Progenitor cell of endocrine pancreas (in vitro differentiated cells): ENCODE data around the gene SLF2. TPM values are rescaled to one million over a fixed set of nuclear protein-coding genes. Genes with fewer than 3 reads are reported as not detected.
A peak's percentile ranks its signal among the peaks of the same experiment; 100 is the strongest.

Source experiments
- DNase-seq: peaks from one replicate; pipeline ENCODE4 v3.0.0; 2021; ENCODE audit warnings: low spot score; ENCODE audit not compliant: unreplicated experiment
- H3K27ac Mint-ChIP-seq: 2 replicates; pipeline ENCODE4 v1.8.0; 2021; ENCODE audit warnings: mild to moderate bottlenecking, moderate library complexity, mixed read lengths
- H3K27me3 Mint-ChIP-seq: 2 replicates; pipeline ENCODE4 v1.8.0; 2021; ENCODE audit warnings: mixed read lengths
- H3K36me3 Mint-ChIP-seq: 2 replicates; pipeline ENCODE4 v1.8.0; 2022; ENCODE audit warnings: mixed read lengths; ENCODE audit not compliant: insufficient read depth
- H3K4me1 Mint-ChIP-seq: 2 replicates; pipeline ENCODE4 v1.8.0; 2021; ENCODE audit warnings: low read depth, mixed read lengths
- H3K4me3 Mint-ChIP-seq: 2 replicates; pipeline ENCODE4 v1.8.0; 2021; ENCODE audit warnings: low read depth, mild to moderate bottlenecking, moderate library complexity, mixed read lengths
- H3K9me3 Mint-ChIP-seq: 2 replicates; pipeline ENCODE4 v1.8.0; 2021; ENCODE audit warnings: low read depth, mixed read lengths
- total RNA-seq: library from RNA; stranded (reverse); gene quantifications from 2 replicates; pipeline ENCODE4 v1.2.1, GENCODE V29; 2021
- TF ChIP-seq, protein P1 (sequence below): fragments of 200-600 bp; sonication (generic); IDR thresholded peaks from one replicate; pipeline ENCODE4 v1.5.0; 2021; ENCODE audit warnings: antibody characterized with exemption, mild to moderate bottlenecking; ENCODE audit not compliant: unreplicated experiment

The SLF2 gene
- total RNA-seq, 1 donor from 2014 or later = 31.8 TPM

DNA sequence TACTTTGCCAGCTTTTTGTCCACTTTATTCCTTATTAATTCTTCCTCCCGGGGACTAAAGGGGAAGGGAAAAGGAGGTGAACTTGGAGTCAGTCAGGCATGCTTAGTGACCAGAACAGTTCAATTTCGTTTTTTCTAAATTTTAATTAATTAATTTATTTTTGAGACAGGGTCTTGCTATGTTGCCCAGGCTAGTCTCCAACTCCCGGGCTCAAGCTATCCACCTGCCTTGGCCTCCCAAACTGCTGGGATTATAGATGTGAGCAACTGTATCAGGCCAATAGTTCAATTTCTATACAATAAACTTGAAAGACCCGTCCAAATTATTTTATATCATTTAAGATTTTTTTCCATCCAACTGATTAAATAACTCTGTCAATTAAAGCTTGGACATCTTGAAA, 1.3 kb upstream of the SLF2 start:
- TF ChIP-seq, protein P1, sequence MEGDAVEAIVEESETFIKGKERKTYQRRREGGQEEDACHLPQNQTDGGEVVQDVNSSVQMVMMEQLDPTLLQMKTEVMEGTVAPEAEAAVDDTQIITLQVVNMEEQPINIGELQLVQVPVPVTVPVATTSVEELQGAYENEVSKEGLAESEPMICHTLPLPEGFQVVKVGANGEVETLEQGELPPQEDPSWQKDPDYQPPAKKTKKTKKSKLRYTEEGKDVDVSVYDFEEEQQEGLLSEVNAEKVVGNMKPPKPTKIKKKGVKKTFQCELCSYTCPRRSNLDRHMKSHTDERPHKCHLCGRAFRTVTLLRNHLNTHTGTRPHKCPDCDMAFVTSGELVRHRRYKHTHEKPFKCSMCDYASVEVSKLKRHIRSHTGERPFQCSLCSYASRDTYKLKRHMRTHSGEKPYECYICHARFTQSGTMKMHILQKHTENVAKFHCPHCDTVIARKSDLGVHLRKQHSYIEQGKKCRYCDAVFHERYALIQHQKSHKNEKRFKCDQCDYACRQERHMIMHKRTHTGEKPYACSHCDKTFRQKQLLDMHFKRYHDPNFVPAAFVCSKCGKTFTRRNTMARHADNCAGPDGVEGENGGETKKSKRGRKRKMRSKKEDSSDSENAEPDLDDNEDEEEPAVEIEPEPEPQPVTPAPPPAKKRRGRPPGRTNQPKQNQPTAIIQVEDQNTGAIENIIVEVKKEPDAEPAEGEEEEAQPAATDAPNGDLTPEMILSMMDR = no peak
- peaks cover under 1% of the 10 kb centered on the region for H3K36me3 Mint-ChIP-seq
- peaks cover 21% of the 10 kb centered on the region for H3K4me1 Mint-ChIP-seq
- no peaks in the 10 kb centered on the region for H3K27me3 Mint-ChIP-seq
- no peak overlapping the region for H3K27ac Mint-ChIP-seq
- H3K4me3 Mint-ChIP-seq = no peak overlapping the region
- H3K9me3 Mint-ChIP-seq = no peaks in the 10 kb centered on the region
- DNase-seq = no peak

DNA sequence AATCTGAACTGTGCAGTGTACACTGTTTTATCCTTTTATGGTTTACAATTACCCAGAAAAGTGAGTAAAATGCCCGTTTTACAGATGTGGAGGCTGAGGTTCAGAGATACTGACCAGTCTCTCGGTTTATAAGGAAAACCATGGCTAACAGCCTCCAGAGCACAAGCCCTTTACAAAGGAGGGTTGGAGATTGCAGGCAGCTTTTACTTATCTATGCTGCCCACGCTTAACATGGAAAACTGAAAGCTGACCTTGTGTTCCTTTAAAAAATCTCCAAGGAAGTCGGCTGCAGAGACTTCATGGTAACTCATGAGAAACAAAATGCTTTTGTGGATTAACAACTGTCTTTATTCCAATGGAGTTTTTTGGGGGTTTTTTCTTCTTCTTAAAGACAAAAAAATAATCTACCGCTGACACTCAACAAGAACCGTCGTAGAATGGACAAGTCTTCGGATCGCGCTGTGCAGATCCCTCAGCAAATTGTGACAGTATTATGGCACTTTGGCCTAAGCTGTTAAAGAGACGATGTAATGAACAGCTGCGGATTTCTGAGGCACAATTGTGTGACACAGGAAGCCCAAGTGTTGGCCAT, 654 bp upstream of the SLF2 start:
- peak overlapping the region; percentile 99 for H3K4me3 Mint-ChIP-seq
- DNase-seq = no peak
- H3K9me3 Mint-ChIP-seq = no peaks in the 10 kb centered on the region
- no peaks in the 10 kb centered on the region for H3K27me3 Mint-ChIP-seq
- H3K36me3 Mint-ChIP-seq = peaks cover 6% of the 10 kb centered on the region
- peaks cover 21% of the 10 kb centered on the region for H3K4me1 Mint-ChIP-seq
- TF ChIP-seq, protein P1 = no peak
- H3K27ac Mint-ChIP-seq = peak overlapping the region; percentile 77

DNA sequence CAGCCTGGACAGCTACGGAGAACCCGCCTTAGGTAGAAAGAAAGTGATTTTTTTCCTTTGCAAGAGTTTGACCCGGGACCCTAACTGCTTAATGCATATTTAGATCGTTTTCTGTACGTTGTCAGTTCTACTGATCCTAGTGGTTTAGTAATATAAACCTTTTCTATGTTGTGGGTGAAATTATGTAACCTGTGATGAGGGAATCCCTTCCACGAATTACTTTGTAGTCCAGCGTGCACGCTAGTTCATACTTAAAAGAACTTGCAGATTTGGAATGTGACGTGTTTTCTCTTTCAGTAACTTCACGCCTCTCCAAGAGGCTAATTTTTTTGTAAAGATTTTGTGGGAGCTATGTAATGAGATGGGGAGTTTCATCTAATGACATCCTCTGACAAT, 705 bp downstream of the SLF2 start:
- DNase-seq = no peak
- Mint-ChIP-seq H3K4me1 (peaks cover 21% of the 10 kb centered on the region), H3K9me3 (no peaks in the 10 kb centered on the region), H3K27ac (peak overlapping the region; percentile 95), H3K36me3 (peaks cover 6% of the 10 kb centered on the region), H3K27me3 (no peaks in the 10 kb centered on the region), H3K4me3 (peak overlapping the region; percentile 99)
- TF ChIP-seq, protein P1 = no peak

DNA sequence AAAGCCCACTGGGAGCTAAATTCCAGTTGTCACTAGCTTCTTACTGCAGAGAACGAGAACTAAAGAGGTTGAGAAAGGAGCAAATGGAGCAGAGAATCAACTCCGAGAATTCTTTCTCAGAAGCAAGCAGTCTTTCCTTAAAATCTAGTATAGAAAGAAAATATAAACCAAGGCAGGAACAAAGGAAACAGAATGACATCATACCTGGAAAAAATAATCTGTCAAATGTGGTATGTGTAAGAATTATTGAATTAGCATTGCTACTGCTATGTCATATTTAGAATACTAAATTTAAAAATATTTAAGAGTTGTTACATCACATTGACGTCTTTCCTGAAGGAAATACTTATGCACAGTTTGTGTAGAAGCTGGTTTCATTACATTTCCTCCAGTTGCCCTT, 4.3 kb downstream of the SLF2 start:
- TF ChIP-seq, protein P1 = no peak
- no peak for DNase-seq
- peaks cover 15% of the 10 kb centered on the region for H3K4me1 Mint-ChIP-seq
- H3K36me3 Mint-ChIP-seq = peaks cover 10% of the 10 kb centered on the region
- H3K27me3 Mint-ChIP-seq = no peaks in the 10 kb centered on the region
- H3K9me3 Mint-ChIP-seq = no peaks in the 10 kb centered on the region
- no peak overlapping the region for H3K4me3 Mint-ChIP-seq
- H3K27ac Mint-ChIP-seq = no peak overlapping the region

DNA sequence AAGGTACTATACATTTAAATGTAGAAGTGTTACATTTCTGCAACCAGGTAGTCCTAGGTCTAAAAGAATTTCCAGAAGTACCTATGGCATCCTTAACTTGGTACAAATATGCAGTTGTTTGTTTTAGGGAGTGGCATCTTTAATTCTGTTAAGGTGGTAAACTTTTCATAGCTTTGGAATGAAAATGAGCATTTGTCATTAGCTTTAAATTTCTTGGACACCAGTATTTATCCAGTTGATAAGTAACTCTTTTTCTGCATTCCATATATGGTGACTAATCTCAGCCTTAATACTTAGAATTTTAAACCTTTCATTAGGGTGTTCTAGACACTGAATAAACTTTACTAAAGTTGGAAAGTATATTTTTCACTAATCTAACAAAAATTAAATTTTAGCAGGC, 10.8 kb downstream of the SLF2 start:
- no peak overlapping the region for H3K4me3 Mint-ChIP-seq
- H3K27me3 Mint-ChIP-seq = no peaks in the 10 kb centered on the region
- H3K9me3 Mint-ChIP-seq = no peaks in the 10 kb centered on the region
- H3K4me1 Mint-ChIP-seq = peaks cover 1% of the 10 kb centered on the region
- H3K27ac Mint-ChIP-seq = no peak overlapping the region
- no peak for DNase-seq
- TF ChIP-seq, protein P1 = no peak
- H3K36me3 Mint-ChIP-seq = peaks cover 28% of the 10 kb centered on the region
